DOHH2 (cell line): ENCODE data around the gene NKAIN2.

ENCODE experiments used
- H3F3A ChIP-seq: fragments of 200-600 bp; sonication (generic), shearing (Covaris generic); 2 replicates; pipeline ENCODE4 v1.6.0; 2016; ENCODE audit warnings: antibody characterized with exemption, mild to moderate bottlenecking; ENCODE audit not compliant: control insufficient read depth, insufficient read depth
- H3K27ac ChIP-seq: fragments of 200-600 bp; sonication (generic); 2 replicates; pipeline ENCODE4 v1.5.1; 2014; ENCODE audit warnings: low read depth, mild to moderate bottlenecking, low read length, moderate library complexity
- H3K27me3 ChIP-seq: fragments of 200-600 bp; sonication (generic); 2 replicates; pipeline ENCODE4 v1.6.1; 2014; ENCODE audit warnings: mild to moderate bottlenecking, low read length, mixed read lengths; ENCODE audit not compliant: control insufficient read depth
- H3K36me3 ChIP-seq: fragments of 200-600 bp; sonication (generic); 2 replicates; pipeline ENCODE4 v1.6.1; 2014; ENCODE audit warnings: mild to moderate bottlenecking, low read length, moderate library complexity, mixed read lengths; ENCODE audit not compliant: control insufficient read depth
- H3K4me1 ChIP-seq: fragments of 200-600 bp; sonication (generic); 2 replicates; pipeline ENCODE4 v1.6.1; 2014; ENCODE audit warnings: mild to moderate bottlenecking, low read length, mixed read lengths; ENCODE audit not compliant: control insufficient read depth
- H3K4me2 ChIP-seq: fragments of 200-600 bp; sonication (generic); 2 replicates; pipeline ENCODE4 v1.6.0; 2014; ENCODE audit warnings: mild to moderate bottlenecking, low read length, moderate library complexity
- H3K4me3 ChIP-seq: fragments of 200-600 bp; sonication (generic); 2 replicates; pipeline ENCODE4 v1.5.1; 2014; ENCODE audit warnings: mild to moderate bottlenecking, low read length, mixed read lengths
- H3K79me2 ChIP-seq: fragments of 200-600 bp; sonication (generic); 2 replicates; pipeline ENCODE4 v1.6.1; 2014; ENCODE audit warnings: mild to moderate bottlenecking, low read length, mixed read lengths; ENCODE audit not compliant: control insufficient read depth
- H3K9me2 ChIP-seq: fragments of 200-600 bp; sonication (generic); replicated peaks from 2 replicates; pipeline ENCODE4 v1.6.1; 2014; ENCODE audit warnings: mild to moderate bottlenecking, low read length, mixed read lengths; ENCODE audit not compliant: control insufficient read depth
- H3K9me3 ChIP-seq: fragments of 200-600 bp; sonication (generic); 2 replicates; pipeline ENCODE4 v1.6.1; 2014; ENCODE audit warnings: antibody characterized with exemption, low read length, mixed read lengths; ENCODE audit not compliant: control insufficient read depth, insufficient read depth
- H4K20me1 ChIP-seq: fragments of 200-600 bp; sonication (generic); 2 replicates; pipeline ENCODE4 v1.6.0; 2014; ENCODE audit warnings: low read depth, mild to moderate bottlenecking, antibody characterized with exemption, low read length, moderate library complexity; ENCODE audit not compliant: control insufficient read depth, insufficient read depth
- EZH2phosphoT487 ChIP-seq: fragments of 200-600 bp; sonication (generic); IDR thresholded peaks from 2 replicates; pipeline ENCODE4 v1.6.1; 2017; ENCODE audit warnings: borderline replicate concordance, mild to moderate bottlenecking, antibody characterized with exemption, low read length, moderate library complexity, mixed read lengths
- TF ChIP-seq, protein P1 (sequence below): fragments of 200-600 bp; sonication (generic); IDR thresholded peaks from one replicate; pipeline ENCODE4 v1.5.1; 2014; ENCODE audit warnings: antibody characterized with exemption, mild to moderate bottlenecking, low read depth, low read length; ENCODE audit not compliant: poor library complexity, severe bottlenecking

Gene NKAIN2

DNA sequence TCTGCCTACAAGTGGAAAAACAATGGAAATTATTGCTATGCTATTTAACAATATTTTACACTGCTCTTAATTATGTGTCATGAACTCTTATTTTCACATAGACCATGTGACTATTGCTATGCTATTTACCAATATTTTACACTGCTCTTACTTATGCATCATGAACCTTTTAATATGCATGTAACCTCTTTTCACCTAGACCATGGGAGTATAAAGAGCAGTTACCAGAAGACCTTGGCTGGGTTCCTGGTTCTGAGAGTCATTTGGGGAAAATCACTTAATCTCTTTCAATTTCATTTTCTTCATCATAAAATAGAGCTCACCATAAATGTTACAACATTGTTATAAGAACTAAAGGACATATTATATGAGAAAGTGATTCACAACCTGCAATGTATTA is 934.8 kb downstream of the NKAIN2 start:
- no peaks in the 10 kb centered on the region for H4K20me1 ChIP-seq

DNA sequence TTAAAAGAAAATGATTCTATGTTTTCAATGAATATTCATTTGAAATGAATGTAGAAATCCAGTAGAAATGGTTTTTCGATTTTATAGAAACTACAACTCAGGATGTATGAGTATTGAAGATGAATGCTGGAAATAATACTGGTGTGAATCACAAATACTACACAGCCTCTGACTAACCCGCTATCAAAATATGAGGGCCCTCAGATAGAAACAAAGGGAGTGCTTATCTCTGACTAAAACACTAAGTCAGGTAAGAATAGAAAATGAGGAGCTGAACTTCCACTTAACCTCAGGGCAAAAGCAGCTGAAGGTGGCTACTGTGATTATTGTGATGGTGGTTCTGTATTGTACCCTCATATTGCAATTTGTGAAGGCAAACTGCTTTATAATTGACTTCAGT is 937.7 kb downstream of the NKAIN2 start:
- Histone ChIP-seq H3K27ac (no peak overlapping the region), H3K4me1 (no peaks in the 10 kb centered on the region), H3K36me3 (no peaks in the 10 kb centered on the region), H3K9me2 (no peaks in the 10 kb centered on the region), H3K4me3 (no peak overlapping the region), H3F3A (no peaks in the 10 kb centered on the region), H3K79me2 (no peaks in the 10 kb centered on the region), H3K27me3 (no peaks in the 10 kb centered on the region), H3K4me2 (no peak overlapping the region), H4K20me1 (no peaks in the 10 kb centered on the region), H3K9me3 (no peaks in the 10 kb centered on the region)
- TF ChIP-seq, protein P1, sequence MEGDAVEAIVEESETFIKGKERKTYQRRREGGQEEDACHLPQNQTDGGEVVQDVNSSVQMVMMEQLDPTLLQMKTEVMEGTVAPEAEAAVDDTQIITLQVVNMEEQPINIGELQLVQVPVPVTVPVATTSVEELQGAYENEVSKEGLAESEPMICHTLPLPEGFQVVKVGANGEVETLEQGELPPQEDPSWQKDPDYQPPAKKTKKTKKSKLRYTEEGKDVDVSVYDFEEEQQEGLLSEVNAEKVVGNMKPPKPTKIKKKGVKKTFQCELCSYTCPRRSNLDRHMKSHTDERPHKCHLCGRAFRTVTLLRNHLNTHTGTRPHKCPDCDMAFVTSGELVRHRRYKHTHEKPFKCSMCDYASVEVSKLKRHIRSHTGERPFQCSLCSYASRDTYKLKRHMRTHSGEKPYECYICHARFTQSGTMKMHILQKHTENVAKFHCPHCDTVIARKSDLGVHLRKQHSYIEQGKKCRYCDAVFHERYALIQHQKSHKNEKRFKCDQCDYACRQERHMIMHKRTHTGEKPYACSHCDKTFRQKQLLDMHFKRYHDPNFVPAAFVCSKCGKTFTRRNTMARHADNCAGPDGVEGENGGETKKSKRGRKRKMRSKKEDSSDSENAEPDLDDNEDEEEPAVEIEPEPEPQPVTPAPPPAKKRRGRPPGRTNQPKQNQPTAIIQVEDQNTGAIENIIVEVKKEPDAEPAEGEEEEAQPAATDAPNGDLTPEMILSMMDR = no peak
- TF ChIP-seq EZH2phosphoT487 = no peak

More for the DNA sequence above, 934.8 kb downstream of the NKAIN2 start:
- no peak overlapping the region for H3K4me3 ChIP-seq
- no peaks in the 10 kb centered on the region for H3K27me3 ChIP-seq
- no peak overlapping the region for H3K27ac ChIP-seq
- H3K36me3 ChIP-seq = no peaks in the 10 kb centered on the region
- H3K9me3 ChIP-seq = no peaks in the 10 kb centered on the region
- TF ChIP-seq EZH2phosphoT487 = no peak
- TF ChIP-seq, protein P1 = no peak
- no peak overlapping the region for H3K4me2 ChIP-seq
- H3F3A ChIP-seq = no peaks in the 10 kb centered on the region
- H3K79me2 ChIP-seq = no peaks in the 10 kb centered on the region
- no peaks in the 10 kb centered on the region for H3K4me1 ChIP-seq
- H3K9me2 ChIP-seq = no peaks in the 10 kb centered on the region

DNA sequence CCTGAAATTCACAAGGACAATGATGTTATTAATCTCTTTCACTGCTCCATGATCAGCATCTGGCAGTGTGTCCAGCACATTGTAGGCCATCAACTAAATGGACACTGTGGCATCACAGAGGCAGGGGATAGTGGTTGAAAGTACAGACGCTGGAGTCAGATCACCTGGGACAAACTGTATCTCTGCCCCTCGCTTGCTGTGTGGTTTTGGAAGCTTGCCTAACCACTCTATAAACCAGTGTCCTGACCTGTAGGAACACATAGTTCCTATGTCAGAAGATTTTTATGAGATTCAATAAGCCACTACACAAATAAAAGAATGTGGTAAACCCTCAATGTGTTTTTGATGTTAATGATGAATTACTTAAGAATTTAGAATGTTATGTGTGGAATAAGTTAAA is 939.3 kb downstream of the NKAIN2 start:
- TF ChIP-seq, protein P1 = no peak
- TF ChIP-seq EZH2phosphoT487 = no peak
- Histone ChIP-seq H3K36me3 (no peaks in the 10 kb centered on the region), H3K9me2 (no peaks in the 10 kb centered on the region), H3K27ac (no peak overlapping the region), H3K4me1 (no peaks in the 10 kb centered on the region), H4K20me1 (no peaks in the 10 kb centered on the region), H3K4me3 (no peak overlapping the region), H3F3A (no peaks in the 10 kb centered on the region), H3K79me2 (no peaks in the 10 kb centered on the region), H3K9me3 (no peaks in the 10 kb centered on the region), H3K27me3 (no peaks in the 10 kb centered on the region), H3K4me2 (no peak overlapping the region)

DNA sequence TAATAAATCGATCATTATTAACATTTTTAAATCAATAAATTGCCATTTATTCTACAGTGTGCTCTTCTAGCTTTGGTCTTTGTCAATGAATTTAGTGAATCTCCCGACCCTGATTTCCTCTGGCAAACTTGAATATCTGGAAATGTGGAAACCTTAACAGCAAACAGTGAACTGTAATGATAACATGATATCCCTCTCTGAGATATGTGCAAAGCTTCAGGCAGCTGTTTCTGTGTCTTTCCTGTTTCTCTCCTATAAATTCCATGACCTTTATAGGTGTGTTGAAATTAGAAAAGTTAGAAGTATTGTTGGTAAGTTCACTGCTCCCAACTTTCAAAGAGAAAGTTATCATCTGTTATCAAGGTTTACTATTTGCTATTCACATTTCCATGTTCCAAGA is 939.8 kb downstream of the NKAIN2 start:
- Histone ChIP-seq H3K27ac (no peak overlapping the region), H3K9me2 (no peaks in the 10 kb centered on the region), H3K27me3 (no peaks in the 10 kb centered on the region), H3K79me2 (no peaks in the 10 kb centered on the region), H3K4me1 (no peaks in the 10 kb centered on the region), H3K9me3 (no peaks in the 10 kb centered on the region), H3K4me3 (no peak overlapping the region), H4K20me1 (no peaks in the 10 kb centered on the region), H3K4me2 (no peak overlapping the region), H3K36me3 (no peaks in the 10 kb centered on the region), H3F3A (no peaks in the 10 kb centered on the region)
- TF ChIP-seq, protein P1 = no peak
- TF ChIP-seq EZH2phosphoT487 = no peak
